Embryonic facial prominence (tissue), 1 donor: ENCODE results near the gene NKTR.
A peak's percentile ranks its signal among the peaks of the same experiment; 100 is the strongest.

Source experiments
- DNase-seq: peaks from one replicate; pipeline ENCODE4 v3.0.0-alpha.2; 2016; ENCODE audit errors: extremely low spot score

NKTR gene

DNA sequence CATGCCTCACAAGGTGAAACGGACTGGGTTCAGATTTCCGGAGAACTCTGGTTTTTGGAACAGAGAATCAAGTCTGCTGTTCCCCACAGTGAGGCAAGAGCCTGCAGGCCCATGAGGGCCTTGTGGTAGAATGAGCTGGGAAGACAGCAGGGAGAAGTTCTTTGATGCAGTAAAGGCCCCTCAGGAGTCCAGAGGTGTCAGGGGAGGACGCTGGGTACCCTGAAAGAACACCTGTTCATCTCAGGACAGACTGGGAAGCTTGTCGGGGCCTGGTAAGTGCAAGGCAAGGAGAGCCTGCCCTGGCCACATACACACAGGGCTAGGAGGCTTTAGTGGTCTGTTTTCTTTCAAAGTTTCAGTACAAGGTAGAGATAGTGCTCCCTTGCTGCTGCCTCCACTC, 49.3 kb downstream of the NKTR start:
- no peak for DNase-seq

DNA sequence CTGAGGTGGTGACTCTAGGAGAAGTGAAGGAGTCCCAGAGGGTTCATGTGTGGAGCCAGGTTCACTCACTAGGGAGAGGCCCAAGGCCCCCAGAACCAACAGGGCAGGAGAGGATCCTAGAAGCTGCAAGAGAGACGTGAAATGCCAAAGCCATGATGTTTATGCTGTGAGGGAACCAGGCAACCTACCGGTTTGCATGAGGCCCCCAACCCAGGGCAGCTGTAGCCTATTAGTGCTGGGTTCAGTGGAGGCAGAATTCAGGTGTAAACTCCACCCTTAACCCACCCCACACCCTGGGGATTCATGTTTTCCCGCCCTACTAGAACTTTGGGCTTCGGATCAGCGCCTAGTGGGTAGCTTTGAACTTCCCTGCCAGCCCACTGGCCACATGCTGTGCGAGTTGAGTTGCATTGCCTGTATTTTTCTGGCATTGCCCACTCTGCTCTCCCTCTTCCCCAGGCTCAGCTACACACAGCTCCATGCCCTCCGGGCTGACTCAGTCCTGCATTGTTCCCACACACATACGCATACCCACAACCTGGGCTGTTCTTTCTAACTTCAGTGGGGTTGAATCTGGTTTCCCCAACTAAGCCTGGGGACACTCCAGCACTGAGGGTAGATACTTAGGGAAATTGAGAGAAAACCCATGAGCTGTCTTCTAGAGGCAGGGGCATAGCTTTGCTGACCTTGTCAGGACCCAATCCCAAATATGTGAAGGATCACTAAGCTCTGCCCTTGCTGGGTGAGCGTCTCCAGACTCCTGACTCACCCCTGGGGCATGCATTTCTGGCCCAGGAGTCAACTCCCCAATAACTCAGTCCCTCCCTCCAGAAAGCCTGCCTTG, 51.0 kb downstream of the NKTR start:
- no peak for DNase-seq

DNA sequence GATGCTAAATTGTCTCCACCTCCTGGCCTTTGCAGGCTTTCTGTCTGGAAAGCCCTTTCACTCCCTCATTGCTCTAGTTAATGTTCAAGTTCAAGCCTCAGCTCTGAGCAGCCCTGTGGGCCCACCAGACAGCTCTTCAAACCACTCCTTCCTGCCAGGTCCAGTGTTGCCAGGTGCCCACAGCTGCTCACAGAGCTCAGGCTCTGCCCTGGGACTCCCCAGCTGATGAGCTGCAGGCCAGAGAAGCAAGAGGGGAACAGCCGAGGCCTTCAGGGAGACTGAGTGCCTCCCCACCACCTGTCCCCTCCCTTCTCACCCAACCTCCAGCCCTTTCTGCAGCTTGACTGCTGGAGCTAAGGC, 51.7 kb downstream of the NKTR start:
- DNase-seq = no peak

DNA sequence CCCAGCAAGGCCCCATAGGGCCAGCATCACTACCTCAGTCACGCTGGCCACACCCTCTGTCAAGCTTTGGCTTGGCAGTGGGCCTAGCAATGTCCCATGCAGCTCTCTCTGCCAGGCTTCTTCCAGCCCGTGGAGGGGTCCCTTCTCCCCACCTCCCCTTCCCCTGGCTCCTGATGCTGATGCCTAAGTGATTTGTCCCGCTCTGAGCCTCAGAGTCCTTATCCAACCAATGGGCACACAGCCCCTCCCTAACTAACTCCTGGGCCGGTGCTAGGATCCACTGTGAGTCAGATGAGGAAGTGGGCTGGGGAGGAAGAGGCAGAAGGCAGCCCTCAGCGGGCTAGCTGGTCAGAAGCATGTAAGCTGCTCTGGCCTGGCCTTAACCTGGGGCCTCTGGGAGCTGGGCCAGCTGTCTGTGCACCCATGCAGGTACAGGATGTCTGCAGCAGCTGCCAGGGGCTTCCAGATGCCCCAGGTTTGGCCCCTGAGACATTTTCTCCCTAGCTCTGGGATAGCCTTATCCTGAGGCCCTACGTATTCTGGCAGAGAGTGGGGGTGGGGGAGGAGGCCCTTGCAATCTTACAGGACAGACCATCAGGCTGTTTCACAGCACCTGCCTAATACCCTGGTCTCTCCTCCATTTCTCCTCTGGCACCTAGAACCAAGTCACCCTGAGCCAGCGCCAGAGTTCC, 52.3 kb downstream of the NKTR start:
- DNase-seq = no peak

DNA sequence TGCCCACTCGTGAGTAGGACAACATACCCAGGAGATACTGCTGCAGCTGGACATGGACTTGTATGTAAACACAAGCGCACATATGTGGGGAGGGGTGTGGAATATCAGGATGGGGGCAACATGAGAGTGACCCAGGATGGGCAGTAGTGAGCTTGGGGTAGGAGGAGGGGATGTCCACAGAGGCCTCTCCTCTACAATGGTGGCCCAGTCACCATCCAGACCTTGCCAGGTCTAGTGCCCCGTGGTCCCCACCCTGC, 52.7 kb downstream of the NKTR start:
- DNase-seq = no peak

DNA sequence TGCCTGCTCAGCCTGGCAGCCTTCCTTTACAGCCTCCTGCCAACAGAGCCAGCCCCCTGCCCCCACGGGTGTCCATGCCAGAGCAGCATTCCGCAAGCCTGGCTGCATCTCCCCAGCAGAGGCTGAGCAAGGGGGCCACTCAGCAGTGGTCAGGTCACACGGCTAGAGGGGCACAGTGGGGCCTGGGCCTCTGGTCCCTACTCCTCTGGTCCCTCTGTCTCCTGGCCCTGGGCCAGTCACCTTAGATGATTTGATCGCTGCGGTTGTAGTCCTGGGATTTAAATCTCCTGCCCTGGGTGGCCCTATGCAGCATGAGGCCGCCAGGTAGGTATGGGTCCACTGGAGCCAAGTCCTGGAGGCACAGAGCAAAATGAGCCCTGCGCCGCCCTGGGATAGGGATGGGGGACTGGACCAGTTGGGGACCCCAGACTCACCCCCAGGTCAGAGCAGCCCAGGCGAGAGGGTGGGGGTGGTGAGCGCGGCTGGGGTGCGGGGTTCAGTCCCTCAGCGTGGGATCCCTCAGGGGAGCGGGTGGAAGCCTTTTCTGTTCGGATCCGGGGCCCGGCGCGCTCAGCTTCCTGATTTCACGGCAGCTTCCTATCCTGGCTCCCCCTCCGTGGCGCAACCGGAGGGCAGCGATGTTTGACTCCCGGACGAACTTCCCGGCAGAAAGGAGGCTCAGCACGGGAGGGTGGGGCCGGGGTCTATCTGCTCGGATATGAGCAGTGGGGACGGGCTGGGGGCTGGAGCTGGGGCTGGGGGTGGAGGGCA, 53.3 kb downstream of the NKTR start, which contains the start of gene ZBTB47:
TSS of gene ZBTB47 (plus strand) at position 138 of the 771 bp plus-strand sequence. CDS start 4,659 bp downstream, outside the sequence.
- DNase-seq = no peak

DNA sequence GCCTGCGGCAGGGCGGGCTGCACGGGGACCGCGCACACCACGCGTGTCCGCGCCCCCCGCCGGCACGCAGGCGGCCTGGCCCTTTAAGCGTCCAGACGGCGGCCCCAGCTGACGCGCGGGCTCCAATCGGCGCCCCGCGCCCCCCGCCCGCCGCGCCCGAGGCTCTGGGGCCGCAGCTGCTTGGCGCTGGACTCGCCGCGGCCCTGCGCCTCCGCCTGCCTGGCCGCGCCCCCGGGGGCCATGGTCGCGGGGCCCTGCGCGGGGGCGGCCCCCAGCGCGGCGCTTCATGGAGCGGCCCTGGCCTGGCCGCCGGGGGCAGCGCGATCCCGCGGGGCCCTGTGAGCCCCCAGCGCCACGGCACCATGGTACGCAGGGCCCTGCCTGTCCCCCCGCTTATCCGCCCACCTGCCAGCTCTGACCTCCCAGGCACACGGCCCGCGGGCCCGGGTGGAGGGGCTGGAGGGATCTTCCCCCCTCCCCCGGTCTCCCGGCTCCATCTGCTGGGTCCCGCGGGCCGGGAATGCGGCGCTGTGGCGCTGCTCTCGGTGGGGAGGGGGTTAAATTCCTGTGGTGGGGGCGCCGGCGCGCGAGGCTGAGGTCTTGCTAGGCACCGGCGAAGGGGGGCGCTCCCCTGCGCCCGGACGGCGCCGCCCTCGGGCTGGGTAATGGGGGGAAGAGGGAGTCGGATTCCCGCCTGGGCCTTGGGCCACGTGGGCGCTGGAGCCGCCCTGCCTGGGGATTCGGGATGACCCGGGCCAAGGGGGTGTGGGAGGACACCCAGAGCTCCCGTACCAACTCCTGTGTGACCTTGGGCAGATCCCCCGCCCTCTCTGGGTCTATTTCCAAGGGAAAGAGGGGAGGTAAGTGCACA, 54.1 kb downstream of the NKTR start:
- DNase-seq = peak; percentile 42

DNA sequence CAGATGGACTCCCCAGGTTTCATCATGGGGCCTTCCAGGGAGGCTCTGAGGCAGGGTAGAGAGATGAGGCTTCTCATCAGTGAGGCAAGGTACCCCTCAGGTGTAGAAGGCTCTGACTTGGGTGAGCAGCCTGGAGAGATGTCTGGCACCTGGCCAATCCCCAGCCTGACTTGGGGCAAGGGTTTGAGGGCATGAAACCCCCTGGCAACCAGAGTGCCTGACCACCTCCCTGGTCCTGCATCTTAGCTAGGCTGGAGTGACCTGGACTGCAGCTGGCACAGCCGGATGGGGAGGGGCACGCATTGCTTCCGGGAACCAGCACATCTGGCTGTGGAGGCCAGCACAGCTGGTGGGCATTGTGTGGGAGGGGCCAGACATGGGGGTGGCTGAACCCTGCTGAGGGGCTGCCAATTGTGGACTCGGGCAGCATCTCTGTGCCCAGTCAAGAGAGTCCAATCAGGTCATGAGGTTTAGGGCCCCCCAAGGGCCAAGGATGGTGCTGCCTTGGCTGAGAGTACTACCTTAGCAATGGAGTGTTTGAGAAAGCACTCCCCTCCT, 54.9 kb downstream of the NKTR start:
- no peak for DNase-seq

DNA sequence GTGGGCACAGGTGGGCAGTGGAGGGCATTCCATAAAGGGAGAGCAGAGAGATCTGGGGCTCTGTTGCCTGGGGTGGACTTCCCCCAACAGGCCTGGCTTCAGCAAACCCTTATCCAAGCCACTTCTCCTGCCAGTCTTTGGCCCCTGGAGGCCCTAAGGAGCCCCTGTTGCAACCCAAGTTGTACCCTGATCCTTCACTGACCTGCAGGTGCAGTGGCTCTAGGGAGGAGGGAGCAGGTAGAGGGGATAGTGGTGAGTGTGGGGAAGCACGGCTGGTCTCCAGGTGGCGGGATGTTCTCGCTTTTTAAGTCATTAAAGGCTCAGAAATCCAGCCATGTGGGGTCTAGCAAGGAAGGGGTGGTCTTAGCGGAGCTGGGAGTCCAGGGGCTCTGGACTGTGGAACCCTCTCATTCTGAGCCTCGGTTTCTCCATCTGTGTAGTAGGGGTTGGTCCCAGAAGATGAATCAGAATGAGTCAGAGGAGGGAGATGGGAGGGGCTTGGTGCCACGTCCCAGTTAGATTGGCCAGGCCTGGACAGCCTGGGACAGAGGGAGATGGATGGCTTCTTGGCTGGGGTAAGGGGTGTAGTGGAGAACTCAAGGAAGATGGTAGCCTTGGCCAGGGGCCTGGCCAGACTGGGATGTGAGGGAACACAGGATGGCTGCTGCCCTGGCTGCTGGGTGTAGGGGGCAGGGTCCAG, 55.6 kb downstream of the NKTR start:
- DNase-seq = no peak

DNA sequence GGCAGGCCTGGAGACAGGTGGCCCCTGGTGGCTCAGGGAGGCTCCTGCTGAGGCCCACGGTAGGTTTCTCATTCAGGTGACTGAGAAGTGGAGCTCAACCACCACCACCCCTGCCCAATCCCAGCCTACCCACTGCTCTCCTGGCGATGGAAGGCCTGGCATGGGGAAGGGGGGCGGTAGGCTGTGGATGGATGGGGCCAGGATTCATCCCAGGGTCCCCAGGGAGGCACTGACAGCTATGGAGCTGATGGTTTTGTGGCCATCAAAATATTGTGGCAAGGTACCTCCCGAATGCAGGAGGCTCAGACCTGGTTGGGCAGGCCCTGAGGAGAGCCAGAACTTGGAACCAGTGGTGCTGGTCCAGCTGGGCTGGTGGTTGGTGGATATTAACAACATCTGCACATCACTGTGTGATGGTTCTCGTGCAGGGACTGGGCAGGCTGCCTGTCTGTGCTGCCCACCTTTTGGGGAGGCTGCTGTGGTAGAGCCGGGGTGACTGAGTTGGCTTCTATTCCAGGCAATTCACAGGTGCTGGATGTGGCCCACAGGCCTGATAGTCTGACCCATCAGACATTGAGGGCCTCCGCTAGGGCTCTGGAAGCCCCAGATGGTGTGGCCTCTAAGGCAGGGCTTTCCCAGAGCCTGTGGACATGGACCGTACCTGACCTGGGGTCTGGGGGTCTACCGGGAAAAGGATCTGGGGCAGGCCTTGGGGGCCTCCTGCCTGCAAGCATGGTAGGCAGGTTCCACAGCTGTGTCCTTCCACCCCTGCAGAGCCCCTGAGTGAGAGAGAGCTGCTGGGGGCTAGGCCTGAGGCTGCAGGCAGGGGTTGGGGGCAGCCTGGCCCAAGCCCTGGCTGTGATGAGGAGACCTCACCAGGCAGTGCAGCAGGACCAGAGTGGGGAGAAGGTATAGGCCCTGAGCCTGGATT, 56.5 kb downstream of the NKTR start:
- DNase-seq = no peak

DNA sequence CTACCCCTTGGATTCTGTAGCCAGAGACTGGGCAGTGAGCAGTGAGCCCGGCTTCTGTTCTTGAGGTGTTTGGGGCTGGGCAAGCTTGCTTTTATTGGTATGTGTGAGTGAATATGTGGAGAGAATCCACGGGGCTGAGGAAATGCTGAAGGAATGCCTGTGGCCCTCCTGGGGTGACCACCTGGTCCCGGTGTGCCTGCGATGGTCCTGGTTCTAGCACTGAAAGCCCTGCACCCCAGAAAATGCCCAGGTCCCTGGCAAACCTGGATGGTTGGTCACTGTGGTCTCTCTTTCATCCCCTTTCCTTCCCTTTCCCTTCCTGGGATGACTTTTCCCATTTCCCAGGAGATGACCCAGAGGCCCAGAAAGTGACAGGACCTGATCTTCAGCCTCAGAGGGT, 57.2 kb downstream of the NKTR start:
- no peak for DNase-seq

DNA sequence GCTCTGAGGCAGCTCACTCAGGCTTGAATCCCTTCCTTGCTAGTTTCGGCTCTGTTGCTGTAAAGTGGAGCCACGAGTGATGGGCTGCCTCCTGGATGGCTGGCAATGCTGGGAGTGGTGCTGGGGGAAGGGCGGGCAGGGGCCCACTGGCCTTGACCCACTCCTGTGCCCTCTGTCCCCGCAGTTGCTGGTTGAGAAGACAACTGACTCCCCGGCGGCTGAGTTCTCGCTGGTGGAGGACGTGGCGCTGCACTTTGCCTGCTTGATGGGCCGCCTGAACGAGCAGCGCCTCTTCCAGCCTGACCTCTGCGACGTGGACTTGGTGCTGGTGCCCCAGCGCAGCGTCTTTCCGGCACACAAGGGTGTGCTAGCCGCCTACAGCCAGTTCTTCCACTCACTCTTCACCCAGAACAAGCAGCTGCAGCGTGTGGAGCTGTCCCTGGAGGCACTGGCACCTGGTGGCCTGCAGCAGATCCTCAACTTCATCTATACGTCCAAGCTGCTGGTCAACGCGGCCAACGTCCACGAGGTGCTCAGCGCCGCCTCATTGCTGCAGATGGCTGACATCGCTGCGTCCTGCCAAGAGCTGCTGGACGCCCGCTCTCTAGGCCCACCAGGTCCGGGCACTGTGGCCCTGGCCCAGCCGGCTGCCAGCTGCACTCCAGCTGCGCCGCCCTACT, 57.7 kb downstream of the NKTR start:
- DNase-seq = no peak

DNA sequence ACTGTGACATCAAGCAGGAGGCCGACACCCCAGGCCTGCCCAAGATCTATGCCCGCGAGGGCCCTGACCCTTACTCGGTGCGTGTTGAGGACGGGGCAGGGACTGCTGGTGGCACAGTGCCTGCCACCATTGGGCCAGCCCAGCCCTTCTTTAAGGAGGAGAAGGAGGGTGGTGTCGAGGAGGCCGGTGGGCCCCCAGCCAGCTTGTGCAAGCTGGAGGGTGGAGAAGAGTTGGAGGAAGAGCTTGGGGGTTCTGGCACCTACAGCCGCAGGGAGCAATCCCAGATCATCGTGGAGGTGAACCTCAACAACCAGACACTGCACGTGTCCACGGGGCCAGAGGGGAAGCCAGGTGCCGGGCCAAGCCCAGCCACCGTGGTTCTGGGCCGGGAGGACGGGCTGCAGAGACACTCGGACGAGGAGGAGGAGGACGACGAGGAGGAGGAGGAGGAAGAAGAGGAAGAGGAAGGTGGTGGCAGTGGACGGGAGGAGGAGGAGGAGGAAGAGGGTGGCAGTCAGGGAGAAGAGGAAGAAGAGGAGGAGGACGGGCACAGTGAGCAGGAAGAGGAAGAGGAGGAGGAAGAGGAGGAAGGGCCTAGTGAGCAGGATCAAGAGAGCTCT, 58.4 kb downstream of the NKTR start:
- no peak for DNase-seq

DNA sequence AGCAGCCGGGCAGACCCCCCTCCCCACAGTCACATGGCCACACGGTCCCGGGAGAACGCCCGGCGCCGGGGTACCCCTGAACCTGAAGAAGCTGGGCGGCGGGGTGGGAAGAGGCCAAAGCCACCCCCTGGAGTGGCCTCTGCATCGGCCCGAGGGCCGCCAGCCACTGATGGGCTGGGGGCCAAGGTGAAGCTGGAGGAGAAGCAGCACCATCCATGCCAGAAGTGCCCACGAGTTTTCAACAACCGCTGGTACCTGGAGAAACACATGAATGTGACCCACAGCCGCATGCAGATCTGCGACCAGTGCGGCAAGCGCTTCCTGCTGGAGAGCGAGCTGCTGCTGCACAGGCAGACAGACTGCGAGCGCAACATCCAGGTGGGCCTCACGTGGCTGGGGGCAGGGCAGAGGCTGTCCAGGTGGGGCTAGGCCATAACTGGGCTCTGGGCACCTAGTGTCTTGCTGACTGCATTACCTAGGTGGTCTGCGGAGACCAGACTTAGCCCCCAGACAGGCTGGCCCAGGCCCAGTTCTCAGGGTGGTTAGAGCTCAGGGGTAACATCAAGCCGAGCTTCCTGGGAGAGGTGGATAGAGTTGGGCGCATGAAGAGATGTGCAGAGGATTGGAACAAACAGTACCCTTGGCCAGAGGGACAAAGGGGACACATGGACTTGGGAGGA, 59.1 kb downstream of the NKTR start:
- no peak for DNase-seq

DNA sequence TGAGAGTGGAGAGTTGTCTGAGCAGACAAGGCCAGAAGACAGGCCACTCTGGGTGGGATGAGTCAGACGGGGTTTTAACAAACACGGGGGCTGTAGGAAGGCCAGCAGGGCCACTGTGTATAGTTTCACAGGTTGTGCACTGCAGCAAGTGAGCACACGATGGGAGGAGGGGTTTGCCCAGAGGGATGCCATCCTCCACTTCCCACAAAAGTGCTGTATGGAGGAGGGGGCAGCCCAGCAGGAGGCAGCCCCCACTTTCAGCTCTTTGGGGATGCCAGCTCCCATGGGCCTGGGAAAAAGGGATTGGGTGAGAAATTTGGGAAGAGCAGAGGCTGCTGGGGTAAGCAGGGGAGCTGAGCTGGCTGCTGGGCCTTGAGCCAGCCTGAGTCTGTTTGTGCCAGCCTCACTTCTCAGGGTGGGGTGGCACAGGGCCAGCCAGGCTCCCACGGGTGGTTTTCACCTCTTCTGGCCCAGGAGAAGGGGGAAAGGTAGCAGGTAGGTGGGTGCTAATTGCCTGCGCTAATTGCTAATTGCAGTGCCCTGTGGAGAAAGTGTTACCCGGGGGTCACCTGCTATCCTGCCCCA, 59.7 kb downstream of the NKTR start:
- no peak for DNase-seq

DNA sequence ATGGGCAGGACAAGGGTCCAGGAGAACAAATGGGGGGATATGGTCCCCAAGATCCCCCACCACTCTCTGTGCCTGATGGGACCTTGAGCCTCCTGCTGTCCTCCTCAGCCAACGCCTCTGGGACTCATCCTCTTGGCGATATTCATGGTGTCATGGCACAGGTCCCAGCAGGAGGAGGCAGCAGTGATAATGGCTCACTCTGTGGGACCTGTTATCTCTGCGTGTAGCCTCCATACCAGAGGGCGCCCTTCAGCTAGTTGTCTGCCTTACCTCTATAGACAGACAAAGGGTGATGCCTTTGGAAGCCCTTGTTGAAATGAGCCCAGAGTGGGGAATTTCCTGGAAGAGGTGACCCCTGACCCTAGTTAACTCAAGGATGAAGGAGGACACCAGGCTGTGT, 60.4 kb downstream of the NKTR start:
- no peak for DNase-seq

DNA sequence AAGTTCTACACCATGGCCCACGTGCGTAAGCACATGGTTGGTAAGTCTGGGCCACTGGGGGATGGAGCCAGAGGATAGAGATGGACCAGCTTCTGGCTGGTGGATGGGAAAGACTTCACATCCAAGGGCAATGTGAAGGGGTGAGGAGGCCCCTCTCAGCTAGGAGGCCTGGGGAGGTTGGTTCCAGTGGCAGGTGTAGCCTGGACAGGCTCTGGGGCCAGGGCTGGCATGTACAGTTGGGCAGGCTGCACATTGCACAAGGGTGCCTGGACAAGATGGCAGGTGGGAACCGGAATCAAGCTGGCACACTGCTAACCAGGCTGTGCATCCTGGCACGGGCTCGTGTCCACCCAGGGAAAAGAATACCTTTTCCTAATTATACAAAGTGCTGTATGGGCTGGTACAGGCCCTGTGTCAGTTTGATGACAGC, 61.1 kb downstream of the NKTR start:
- no peak for DNase-seq
